ENCODE results near the gene PSIP1. TPM values are rescaled to one million over a fixed set of nuclear protein-coding genes. Genes with fewer than 3 reads are reported as not detected.

The PSIP1 gene
- total and polyA plus RNA-seq, 2 donors (not counting 1 experiment from before 2014, with no cell fraction given), result 19.7 to 124 TPM

DNA sequence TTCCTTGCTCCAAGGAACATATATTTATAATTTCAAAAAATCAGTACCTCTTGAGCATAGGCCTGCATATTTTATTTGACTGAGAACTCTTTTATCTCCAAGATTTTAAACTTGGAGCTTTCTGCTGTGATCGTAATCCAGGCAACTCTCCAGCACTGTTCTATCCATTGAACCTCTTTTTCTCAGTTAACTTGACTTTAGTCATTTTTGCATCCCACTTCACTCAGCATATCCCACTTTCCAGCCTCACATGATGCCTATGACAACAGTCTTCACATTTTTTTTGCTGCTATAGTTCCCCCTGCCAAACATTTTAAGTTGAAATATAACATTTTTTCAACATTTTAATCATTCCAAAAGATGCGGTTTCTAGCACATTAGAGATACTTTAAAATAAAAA is 9.1 kb upstream of the PSIP1 start:
- no peak overlapping the region for H3K4me2 ChIP-seq (replicated peaks; ENCODE audit: low read depth, low read length, poor library complexity, severe bottlenecking)
- Mint-ChIP-seq H3K4me1 (no peaks in the 10 kb centered on the region), H3K9me3 (ENCODE audit: insufficient read depth) (no peaks in the 10 kb centered on the region), H3K27ac (no peak overlapping the region), H3K27me3 (no peaks in the 10 kb centered on the region), H3K4me3 (no peak overlapping the region)
- H3K27ac ChIP-seq (ENCODE audit: low read length in 2 of 2), result no peak overlapping the region
- H3K9me3 ChIP-seq (ENCODE audit: control extremely low read depth in 1 of 3, control insufficient read depth in 2 of 3, insufficient read depth in 1 of 3, low read length in 2 of 3), result no peaks in the 10 kb centered on the region
- H2AFZ ChIP-seq (ENCODE audit: insufficient read depth, low read depth, low read length, poor library complexity, severe bottlenecking), result no peak overlapping the region
- H3K79me2 ChIP-seq (ENCODE audit: control insufficient read depth, insufficient read depth, low read length), result no peaks in the 10 kb centered on the region
- no peak for TF ChIP-seq EZH2 (IDR thresholded peaks at IDR 0.05; ENCODE audit: borderline replicate concordance, insufficient read depth, low read depth, low read length, poor library complexity, severe bottlenecking)
- TF ChIP-seq, protein P1, sequence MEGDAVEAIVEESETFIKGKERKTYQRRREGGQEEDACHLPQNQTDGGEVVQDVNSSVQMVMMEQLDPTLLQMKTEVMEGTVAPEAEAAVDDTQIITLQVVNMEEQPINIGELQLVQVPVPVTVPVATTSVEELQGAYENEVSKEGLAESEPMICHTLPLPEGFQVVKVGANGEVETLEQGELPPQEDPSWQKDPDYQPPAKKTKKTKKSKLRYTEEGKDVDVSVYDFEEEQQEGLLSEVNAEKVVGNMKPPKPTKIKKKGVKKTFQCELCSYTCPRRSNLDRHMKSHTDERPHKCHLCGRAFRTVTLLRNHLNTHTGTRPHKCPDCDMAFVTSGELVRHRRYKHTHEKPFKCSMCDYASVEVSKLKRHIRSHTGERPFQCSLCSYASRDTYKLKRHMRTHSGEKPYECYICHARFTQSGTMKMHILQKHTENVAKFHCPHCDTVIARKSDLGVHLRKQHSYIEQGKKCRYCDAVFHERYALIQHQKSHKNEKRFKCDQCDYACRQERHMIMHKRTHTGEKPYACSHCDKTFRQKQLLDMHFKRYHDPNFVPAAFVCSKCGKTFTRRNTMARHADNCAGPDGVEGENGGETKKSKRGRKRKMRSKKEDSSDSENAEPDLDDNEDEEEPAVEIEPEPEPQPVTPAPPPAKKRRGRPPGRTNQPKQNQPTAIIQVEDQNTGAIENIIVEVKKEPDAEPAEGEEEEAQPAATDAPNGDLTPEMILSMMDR (IDR thresholded peaks at IDR 0.05), result no peak
- ChIA-PET POLR2A (no interaction called here), CTCF (no interaction called here)
- no peaks in the 10 kb centered on the region for H4K20me1 ChIP-seq (ENCODE audit: control insufficient read depth, insufficient read depth, low read length, poor library complexity, severe bottlenecking)
- H3K36me3 ChIP-seq (replicated peaks in 1 of 2; ENCODE audit: control extremely low read depth in 1 of 2, control insufficient read depth in 1 of 2, extremely low read depth in 1 of 2, insufficient read depth in 2 of 2, low read length in 1 of 2), result no peaks in the 10 kb centered on the region
- H3K9ac ChIP-seq (ENCODE audit: low read length), result no peak overlapping the region
- no peaks in the 10 kb centered on the region for H3K27me3 ChIP-seq (replicated peaks in 1 of 4; ENCODE audit: control extremely low read depth in 1 of 4, control insufficient read depth in 3 of 4, insufficient read depth in 4 of 4, low read length in 3 of 4)
- DNase-seq (no peak), ATAC-seq (ENCODE audit: low read depth) (no peak)
- no peak overlapping the region for H3K4me3 ChIP-seq (ENCODE audit: control extremely low read depth in 1 of 5, extremely low read depth in 1 of 5, insufficient read depth in 1 of 5, low read depth in 2 of 5, low read length in 4 of 5)
- no peaks in the 10 kb centered on the region for H3K4me1 ChIP-seq (ENCODE audit: control insufficient read depth in 2 of 2, insufficient read depth in 2 of 2, low read length in 2 of 2)
- 90% methylated on average over 1 of the region's 2 CpGs for WGBS (ENCODE audit: insufficient coverage)
- intact Hi-C loops (cut with micrococcal nuclease), result no loop called here

DNA sequence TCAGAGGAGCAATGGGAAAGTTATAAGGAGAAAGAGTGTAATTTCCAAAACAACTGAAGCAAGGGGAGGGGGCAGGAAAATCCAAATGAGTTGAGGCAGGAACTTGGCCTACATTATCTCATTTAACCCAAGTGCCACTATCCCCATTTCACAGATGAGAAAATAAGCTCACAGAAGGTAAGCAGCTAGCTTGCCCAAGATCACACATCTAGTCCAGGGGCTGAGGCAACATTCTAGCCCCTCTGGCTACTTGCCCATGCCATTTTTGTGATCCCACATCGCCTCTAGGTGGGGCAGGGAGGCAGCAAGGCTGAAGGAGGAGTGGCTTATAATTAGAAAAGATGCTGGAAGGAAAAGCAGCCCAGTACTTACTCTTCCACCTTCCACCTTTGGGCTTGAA is 2.6 kb upstream of the PSIP1 start:
- peak overlapping the region; percentile 58 for H2AFZ ChIP-seq (ENCODE audit: insufficient read depth, low read depth, low read length, poor library complexity, severe bottlenecking)
- H3K36me3 ChIP-seq (replicated peaks in 1 of 2; ENCODE audit: control extremely low read depth in 1 of 2, control insufficient read depth in 1 of 2, extremely low read depth in 1 of 2, insufficient read depth in 2 of 2, low read length in 1 of 2), result no peaks in the 10 kb centered on the region
- no peak for ATAC-seq (ENCODE audit: low read depth)
- H3K4me1 ChIP-seq (ENCODE audit: control insufficient read depth in 2 of 2, insufficient read depth in 2 of 2, low read length in 2 of 2), result peaks cover 30 to 37% of the 10 kb centered on the region in 2 donors
- no peak overlapping the region for H3K4me3 ChIP-seq (ENCODE audit: control extremely low read depth in 1 of 5, extremely low read depth in 1 of 5, insufficient read depth in 1 of 5, low read depth in 2 of 5, low read length in 4 of 5)
- Mint-ChIP-seq H3K27ac (peak overlapping the region; percentile 83), H3K9me3 (ENCODE audit: insufficient read depth) (no peaks in the 10 kb centered on the region), H3K27me3 (no peaks in the 10 kb centered on the region), H3K4me3 (no peak overlapping the region), H3K4me1 (peaks cover 39% of the 10 kb centered on the region)
- no peaks in the 10 kb centered on the region for H3K9me3 ChIP-seq (ENCODE audit: control extremely low read depth in 1 of 3, control insufficient read depth in 2 of 3, insufficient read depth in 1 of 3, low read length in 2 of 3)
- H3K27ac ChIP-seq (ENCODE audit: low read length in 2 of 2), result peak overlapping the region; percentile 7 to 15
- intact Hi-C loops (cut with micrococcal nuclease), result no loop called here
- CTCF ChIA-PET, result interaction anchor here (0.6 to 3.0 kb wide), 3 partner anchors 17 to 88 kb away, joined by 3 to 13 read pairs (median 4); partner anchors contain the start of gene CCDC171
- no CpG with 5 or more reads among the region's 1 CpG for WGBS (ENCODE audit: insufficient coverage)
- peaks cover 22% of the 10 kb centered on the region for H3K79me2 ChIP-seq (ENCODE audit: control insufficient read depth, insufficient read depth, low read length)
- DNase-seq, result peak; percentile 20
- POLR2A ChIA-PET, result interaction anchor here (0.6 to 1.2 kb wide), 2 partner anchors 29 to 38 kb away, joined by 7 read pairs; no protein-coding TSS in a partner anchor
- no peaks in the 10 kb centered on the region for H3K27me3 ChIP-seq (replicated peaks in 1 of 4; ENCODE audit: control extremely low read depth in 1 of 4, control insufficient read depth in 3 of 4, insufficient read depth in 4 of 4, low read length in 3 of 4)
- H4K20me1 ChIP-seq (ENCODE audit: control insufficient read depth, insufficient read depth, low read length, poor library complexity, severe bottlenecking), result peaks cover 20% of the 10 kb centered on the region
- no peak for TF ChIP-seq EZH2 (IDR thresholded peaks at IDR 0.05; ENCODE audit: borderline replicate concordance, insufficient read depth, low read depth, low read length, poor library complexity, severe bottlenecking)
- TF ChIP-seq, protein P1 (IDR thresholded peaks at IDR 0.05), result no peak
- peak overlapping the region; percentile 17 for H3K4me2 ChIP-seq (replicated peaks; ENCODE audit: low read depth, low read length, poor library complexity, severe bottlenecking)
- H3K9ac ChIP-seq (ENCODE audit: low read length), result no peak overlapping the region

Measured in B cell (primary cell).